Thyroid gland (tissue), 4 donors: ENCODE measurements around the gene HAS3. TPM values are rescaled to one million over a fixed set of nuclear protein-coding genes. Genes with fewer than 3 reads are reported as not detected.

Experiments
- DNase-seq, 2 donors: peaks; one replicate each; pipeline ENCODE4 v3.0.0-alpha.2; 2019
- H3K27ac ChIP-seq, 3 donors: fragments of 200-600 bp; sonication (generic); 1 replicate in 2 of 3; 2 replicates in 1 of 3; pipeline ENCODE4 v1.5.1; 2016 to 2019; ENCODE audit warnings: mild to moderate bottlenecking in 1 of 3, moderate library complexity in 1 of 3
- H3K27me3 ChIP-seq: fragments of 200-600 bp; sonication (generic); one replicate; pipeline ENCODE4 v1.5.1; 2019
- H3K36me3 ChIP-seq, 2 donors: fragments of 200-600 bp; sonication (generic); one replicate each; pipeline ENCODE4 v1.5.1; 2016 to 2019
- H3K4me1 ChIP-seq, 2 donors: fragments of 200-600 bp; sonication (generic); one replicate each; pipeline ENCODE4 v1.5.1; 2017 to 2019
- H3K4me3 ChIP-seq, 3 donors: fragments of 200-600 bp; sonication (generic); replicated peaks in 1 of 3; 1 replicate in 2 of 3; 2 replicates in 1 of 3; pipeline ENCODE4 v1.5.1; 2016; ENCODE audit warnings: mild to moderate bottlenecking in 1 of 3
- H3K9me3 ChIP-seq: fragments of 200-600 bp; sonication (generic); one replicate; pipeline ENCODE4 v1.5.1; 2017
- CTCF ChIP-seq, 6 experiments: fragments of 200-600 bp in 3 of 6; fragments of 450-650 bp in 3 of 6; sonication (generic) in 3 of 6; IDR thresholded peaks; one replicate each; pipeline ENCODE4 v1.5.1; 2016 to 2019; ENCODE audit warnings: antibody characterized with exemption in 6 of 6, mild to moderate bottlenecking in 2 of 6, inconsistent platforms in 1 of 6, moderate library complexity in 1 of 6
- POLR2A ChIP-seq, 2 donors: fragments of 450-650 bp; IDR thresholded peaks; one replicate each; pipeline ENCODE4 v1.6.1; 2017; ENCODE audit warnings: antibody characterized with exemption in 2 of 2, mild to moderate bottlenecking in 2 of 2, moderate library complexity in 1 of 2
- WGBS, 2 donors: methylation state at CpG; one replicate each; pipeline ENCODE4 v1.1.5; 2017; 5-methylcytosine and 5-hydroxymethylcytosine counted together
- intact Hi-C: fragments of 100-400 bp; cut with DNase I; formaldehyde crosslinking; loops from one replicate; pipeline ENCODE4 v1.15.1; 2023
- total RNA-seq, 4 donors: library from RNA; depleted of rRNA; stranded (reverse); fragments of >200 nt; gene quantifications; one replicate each; pipeline ENCODE4 v1.2.3, GENCODE V29; 2016

Gene HAS3
- total RNA-seq, 4 donors from 2014 or later = 3.5 to 9.1 (median 7.5) TPM

GRCh38 chr16:69127966-69128510, 22.6 kb downstream of the HAS3 start:
- peaks cover 0 to 3% of the 10 kb centered on the region in 2 donors for H3K36me3 ChIP-seq
- peaks cover 9% of the 10 kb centered on the region in 2 donors for H3K4me1 ChIP-seq
- TF ChIP-seq POLR2A (IDR thresholded peaks at IDR 0.05) (no peak), CTCF (IDR thresholded peaks at IDR 0.05) (no peak)
- H3K4me3 ChIP-seq = no peak overlapping the region
- intact Hi-C loops = no loop called here
- WGBS, 2 donors = 93 to 97% methylated on average over 12 of the region's 12 CpGs
- H3K27me3 ChIP-seq = no peaks in the 10 kb centered on the region
- no peak overlapping the region for H3K27ac ChIP-seq
- no peak for DNase-seq
- H3K9me3 ChIP-seq = no peaks in the 10 kb centered on the region

GRCh38 chr16:69130461-69130860, 25.0 kb downstream of the HAS3 start:
- H3K4me3 ChIP-seq = no peak overlapping the region
- WGBS, 2 donors = 71 to 75% methylated on average over 6 of the region's 6 CpGs
- H3K36me3 ChIP-seq = peaks cover 0 to 3% of the 10 kb centered on the region in 2 donors
- peaks cover 9 to 16% of the 10 kb centered on the region in 2 donors for H3K4me1 ChIP-seq
- DNase-seq = no peak
- TF ChIP-seq POLR2A (IDR thresholded peaks at IDR 0.05) (no peak), CTCF (IDR thresholded peaks at IDR 0.05) (no peak)
- intact Hi-C loops = no loop called here
- no peaks in the 10 kb centered on the region for H3K27me3 ChIP-seq
- H3K27ac ChIP-seq = no peak overlapping the region
- H3K9me3 ChIP-seq = no peaks in the 10 kb centered on the region

GRCh38 chr16:69131167-69131838, 25.9 kb downstream of the HAS3 start:
- Histone ChIP-seq H3K27ac (peak overlapping the region; percentile 81 to 92 (median 91)), H3K4me1 (peaks cover 9 to 16% of the 10 kb centered on the region in 2 donors), H3K27me3 (no peaks in the 10 kb centered on the region), H3K9me3 (no peaks in the 10 kb centered on the region), H3K4me3 (peak overlapping the region; percentile 57 to 95 (median 93)), H3K36me3 (peaks cover 0 to 3% of the 10 kb centered on the region in 2 donors)
- 2 to 5% methylated on average over 15 of the region's 15 CpGs for WGBS, 2 donors
- intact Hi-C loops = no loop called here
- TF ChIP-seq POLR2A (IDR thresholded peaks at IDR 0.05) (no peak), CTCF (IDR thresholded peaks at IDR 0.05) (no peak)
- DNase-seq = no peak

GRCh38 chr16:69131839-69132423, 26.5 kb downstream of the HAS3 start:
- WGBS, 2 donors = 1% methylated on average over 34 to 39 of the region's 53 CpGs
- TF ChIP-seq POLR2A (IDR thresholded peaks at IDR 0.05) = no peak
- H3K4me1 ChIP-seq = peaks cover 9 to 16% of the 10 kb centered on the region in 2 donors
- no peaks in the 10 kb centered on the region for H3K27me3 ChIP-seq
- H3K4me3 ChIP-seq = peak overlapping the region; percentile 84 to 95 (median 93)
- DNase-seq = peak; percentile 83 to 85
- intact Hi-C loops = no loop called here
- no peaks in the 10 kb centered on the region for H3K9me3 ChIP-seq
- H3K27ac ChIP-seq = peak overlapping the region; percentile 81 to 92 (median 91)
- peaks cover 0 to 3% of the 10 kb centered on the region in 2 donors for H3K36me3 ChIP-seq

- TF ChIP-seq CTCF (IDR thresholded peaks at IDR 0.05) (no peak), POLR2A (IDR thresholded peaks at IDR 0.05) (peak; percentile 97 to 98)
- intact Hi-C loops = no loop called here
- whole genome bisulfite sequencing, 2 donors = 1 to 3% methylated on average over 12 to 33 of the region's 78 CpGs
Observed at GRCh38 chr16:69132424-69133252, 27.2 kb downstream of the HAS3 start, which contains the start of the genes CHTF8 and UTP4. Gene CHTF8, minus strand, starts transcription at chr16:69132588. Its CDS starts 11,130 bp downstream, at chr16:69121458. Gene UTP4, plus strand, starts transcription at chr16:69132649. Its CDS starts 811 bp downstream, at chr16:69133460.

More at GRCh38 chr16:69132424-69133252, 27.2 kb downstream of the HAS3 start, which contains the start of the genes CHTF8 and UTP4:
- Histone ChIP-seq H3K4me3 (peak within 1 kb of the TSS; percentile 84 to 95 (median 93)), H3K36me3 (peaks cover 0 to 3% of the 10 kb centered on the region in 2 donors), H3K27me3 (no peaks in the 10 kb centered on the region), H3K9me3 (no peaks in the 10 kb centered on the region), H3K4me1 (peaks cover 9 to 16% of the 10 kb centered on the region in 2 donors), H3K27ac (peak within 1 kb of the TSS; percentile 81 to 92 (median 91))
- peak; percentile 85 for DNase-seq
